Keratinocyte (primary cell): ENCODE measurements around the gene ECEL1. TPM values are rescaled to one million over a fixed set of nuclear protein-coding genes. Genes with fewer than 3 reads are reported as not detected.
"Not testable (repeated sequence)": the region's sequence is repeated elsewhere in the genome, so short reads cannot be mapped to it uniquely, and the experiment has no call there.

Source experiments
- DNase-seq: peaks from one replicate; pipeline ENCODE4 v3.0.0-alpha.2; 2011; ENCODE audit warnings: low read depth, missing footprints, low spot score
- FAIRE-seq: peaks from 2 replicates; lab custom pipeline; 2011; peaks lifted over from hg19 to GRCh38; lab: Jason Lieb, UNC
- H2AFZ ChIP-seq: 2 replicates; pipeline ENCODE4 v1.6.0; 2012; ENCODE audit warnings: low read length, control low read depth, inconsistent platforms; ENCODE audit not compliant: control insufficient read depth
- H3K27ac ChIP-seq: 2 replicates; pipeline ENCODE4 v1.5.1; 2011; ENCODE audit warnings: low read length; ENCODE audit not compliant: control insufficient read depth, insufficient read depth
- H3K27me3 ChIP-seq: 3 replicates; pipeline ENCODE4 v1.6.0; 2011; ENCODE audit warnings: low read length; ENCODE audit not compliant: control insufficient read depth, insufficient read depth; ENCODE audit errors: extremely low read depth
- H3K36me3 ChIP-seq, 2 experiments: 2 replicates in 1 of 2; 3 replicates in 1 of 2; pipeline ENCODE4 v1.5.1; 2011; ENCODE audit warnings: low read length in 2 of 2, mild to moderate bottlenecking in 1 of 2; ENCODE audit not compliant: control insufficient read depth in 2 of 2, insufficient read depth in 2 of 2; ENCODE audit errors: extremely low read depth in 1 of 2
- H3K4me1 ChIP-seq: 3 replicates; pipeline ENCODE4 v1.5.1; 2011; ENCODE audit warnings: low read length; ENCODE audit not compliant: control insufficient read depth, insufficient read depth; ENCODE audit errors: extremely low read depth
- H3K4me2 ChIP-seq: 3 replicates; pipeline ENCODE4 v1.6.0; 2011; ENCODE audit warnings: low read depth, low read length; ENCODE audit not compliant: control insufficient read depth, insufficient read depth; ENCODE audit errors: extremely low read depth
- H3K4me3 ChIP-seq, 3 experiments: fragments of 200-600 bp in 1 of 3; sonication (generic) in 1 of 3; 2 replicates in 2 of 3; 3 replicates in 1 of 3; pipeline ENCODE4 v1.5.1; 2011 to 2016; ENCODE audit warnings: low read length in 3 of 3, mild to moderate bottlenecking in 3 of 3, control low read depth in 2 of 3, inconsistent platforms in 1 of 3, low read depth in 1 of 3, mixed read lengths in 1 of 3, mixed run types in 1 of 3, moderate library complexity in 1 of 3; ENCODE audit not compliant: control insufficient read depth in 2 of 3, insufficient read depth in 2 of 3; ENCODE audit errors: extremely low read depth in 1 of 3
- H3K79me2 ChIP-seq: 2 replicates; pipeline ENCODE4 v1.6.0; 2012; ENCODE audit warnings: low read length; ENCODE audit not compliant: control insufficient read depth, insufficient read depth
- H3K9ac ChIP-seq: 3 replicates; pipeline ENCODE4 v1.6.0; 2011; ENCODE audit warnings: low read length; ENCODE audit not compliant: control insufficient read depth, insufficient read depth; ENCODE audit errors: extremely low read depth
- H3K9me1 ChIP-seq: 3 replicates; pipeline ENCODE4 v1.6.0; 2011; ENCODE audit warnings: low read length; ENCODE audit not compliant: control insufficient read depth, insufficient read depth; ENCODE audit errors: extremely low read depth
- H3K9me3 ChIP-seq: 2 replicates; pipeline ENCODE4 v1.5.1; 2012; ENCODE audit warnings: low read depth, low read length; ENCODE audit not compliant: control insufficient read depth
- H4K20me1 ChIP-seq: 3 replicates; pipeline ENCODE4 v1.6.0; 2011; ENCODE audit warnings: low read length; ENCODE audit not compliant: control insufficient read depth, insufficient read depth; ENCODE audit errors: extremely low read depth
- EZH2 ChIP-seq: IDR thresholded peaks from one replicate; pipeline ENCODE4 v1.6.1; 2012; ENCODE audit warnings: inconsistent platforms, mild to moderate bottlenecking, low read length, moderate library complexity
- dilution Hi-C: fragments of 300-500 bp; cut with MboI; formaldehyde crosslinking; loops from one replicate; pipeline ENCODE4 v1.7.0; 2020; ENCODE audit warnings: low sequenced_read_pairs; ENCODE audit not compliant: extremely low pct_ligation_motif_present
- polyA plus RNA-seq, 5 experiments: library from polyadenylated mRNA; depleted of rRNA in 3 of 5; stranded (reverse) in 3 of 5; stranded (forward) in 1 of 5; unstranded in 1 of 5; fragments of >200 nt; gene quantifications; 1 replicate in 1 of 5; 2 replicates in 3 of 5; 3 replicates in 1 of 5; pipeline versions ENCODE4 v1.2.1 to v1.2.3, GENCODE V29; 2011 to 2012; ENCODE audit warnings: missing spikeins in 2 of 5, low read depth in 1 of 5, low replicate concordance in 1 of 5
- TF ChIP-seq, protein P1 (sequence below), 3 experiments: IDR thresholded peaks in 1 of 3; conservative IDR thresholded peaks in 1 of 3; optimal IDR thresholded peaks in 1 of 3; 2 replicates in 2 of 3; 3 replicates in 1 of 3; pipeline versions ENCODE3 to v1.5.1; 2011; ENCODE audit warnings: low read length in 3 of 3, mild to moderate bottlenecking in 3 of 3, moderate library complexity in 2 of 3, control low read depth in 1 of 3, inconsistent platforms in 1 of 3; ENCODE audit not compliant: insufficient read depth in 2 of 3; ENCODE audit errors: extremely low read depth in 1 of 3

ECEL1 gene
- polyA plus RNA-seq, 1 donor (not counting 4 experiments of a cell fraction or from before 2014, with no cell fraction given), result not detected

GRCh38 chr2:232440220-232441018 is 47.2 kb downstream of the ECEL1 start:
- H3K9ac ChIP-seq, H3K27me3 ChIP-seq, H3K27ac ChIP-seq, H3K79me2 ChIP-seq, H3K4me3 ChIP-seq, H3K9me1 ChIP-seq, H3K4me2 ChIP-seq, H3K4me1 ChIP-seq, H4K20me1 ChIP-seq, DNase-seq, H2AFZ ChIP-seq, H3K9me3 ChIP-seq, H3K36me3 ChIP-seq: not testable (repeated sequence)
- dilution Hi-C loops, result loop anchor here (25.0 kb wide), 1 partner anchor 553 kb away; no protein-coding TSS in a partner anchor
- TF ChIP-seq, protein P1, sequence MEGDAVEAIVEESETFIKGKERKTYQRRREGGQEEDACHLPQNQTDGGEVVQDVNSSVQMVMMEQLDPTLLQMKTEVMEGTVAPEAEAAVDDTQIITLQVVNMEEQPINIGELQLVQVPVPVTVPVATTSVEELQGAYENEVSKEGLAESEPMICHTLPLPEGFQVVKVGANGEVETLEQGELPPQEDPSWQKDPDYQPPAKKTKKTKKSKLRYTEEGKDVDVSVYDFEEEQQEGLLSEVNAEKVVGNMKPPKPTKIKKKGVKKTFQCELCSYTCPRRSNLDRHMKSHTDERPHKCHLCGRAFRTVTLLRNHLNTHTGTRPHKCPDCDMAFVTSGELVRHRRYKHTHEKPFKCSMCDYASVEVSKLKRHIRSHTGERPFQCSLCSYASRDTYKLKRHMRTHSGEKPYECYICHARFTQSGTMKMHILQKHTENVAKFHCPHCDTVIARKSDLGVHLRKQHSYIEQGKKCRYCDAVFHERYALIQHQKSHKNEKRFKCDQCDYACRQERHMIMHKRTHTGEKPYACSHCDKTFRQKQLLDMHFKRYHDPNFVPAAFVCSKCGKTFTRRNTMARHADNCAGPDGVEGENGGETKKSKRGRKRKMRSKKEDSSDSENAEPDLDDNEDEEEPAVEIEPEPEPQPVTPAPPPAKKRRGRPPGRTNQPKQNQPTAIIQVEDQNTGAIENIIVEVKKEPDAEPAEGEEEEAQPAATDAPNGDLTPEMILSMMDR (optimal IDR thresholded peaks at IDR 0.05 in 1 of 3, IDR thresholded peaks at IDR 0.05 in 1 of 3, conservative IDR thresholded peaks at IDR 0.05 in 1 of 3; ENCODE audit: extremely low read depth in 1 of 3, insufficient read depth in 2 of 3, low read length in 3 of 3), result peak; percentile 74 to 95 (median 93)
- FAIRE-seq, result peak; percentile 60

DNA sequence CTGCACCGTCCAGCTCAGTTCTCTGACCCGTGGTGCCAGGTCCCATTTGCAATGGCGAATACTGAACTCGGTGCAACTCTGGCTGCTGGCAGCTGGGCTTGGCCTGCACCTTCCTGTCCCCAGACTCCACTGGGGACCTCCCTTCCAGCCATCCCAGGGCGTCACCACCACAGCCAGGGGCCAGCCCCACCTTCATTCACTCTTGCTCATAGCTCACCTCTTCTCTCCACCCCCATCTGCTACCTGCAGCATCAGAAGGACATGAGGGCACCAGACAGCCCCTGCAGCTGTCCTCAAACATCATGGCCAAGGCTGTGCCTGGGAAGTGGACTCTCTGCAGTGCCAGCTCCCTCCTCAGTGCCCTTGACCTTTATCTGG is 47.9 kb downstream of the ECEL1 start:
- Histone ChIP-seq H3K27me3 (peaks cover 3% of the 10 kb centered on the region), H3K36me3 (no peaks in the 10 kb centered on the region), H3K9me3 (no peaks in the 10 kb centered on the region), H3K4me2 (no peak overlapping the region), H3K9me1 (no peaks in the 10 kb centered on the region), H3K4me3 (no peak overlapping the region), H2AFZ (no peak overlapping the region), H3K9ac (no peak overlapping the region), H3K4me1 (no peaks in the 10 kb centered on the region), H4K20me1 (no peaks in the 10 kb centered on the region), H3K79me2 (no peaks in the 10 kb centered on the region), H3K27ac (no peak overlapping the region)
- FAIRE-seq (no peak), DNase-seq (no peak)
- dilution Hi-C loops, result loop anchor here (25.0 kb wide), 1 partner anchor 552 kb away; no protein-coding TSS in a partner anchor
- TF ChIP-seq EZH2, result no peak
- TF ChIP-seq, protein P1 (optimal IDR thresholded peaks at IDR 0.05 in 1 of 3, IDR thresholded peaks at IDR 0.05 in 1 of 3, conservative IDR thresholded peaks at IDR 0.05 in 1 of 3; ENCODE audit: extremely low read depth in 1 of 3, insufficient read depth in 2 of 3, low read length in 3 of 3), result peak in 1 of 3 experiments; percentile 42
